ENCODE data around the gene NSD1.
"Not testable (repeated sequence)": the region's sequence is repeated elsewhere in the genome, so short reads cannot be mapped to it uniquely, and the experiment has no call there.

The NSD1 gene

DNA sequence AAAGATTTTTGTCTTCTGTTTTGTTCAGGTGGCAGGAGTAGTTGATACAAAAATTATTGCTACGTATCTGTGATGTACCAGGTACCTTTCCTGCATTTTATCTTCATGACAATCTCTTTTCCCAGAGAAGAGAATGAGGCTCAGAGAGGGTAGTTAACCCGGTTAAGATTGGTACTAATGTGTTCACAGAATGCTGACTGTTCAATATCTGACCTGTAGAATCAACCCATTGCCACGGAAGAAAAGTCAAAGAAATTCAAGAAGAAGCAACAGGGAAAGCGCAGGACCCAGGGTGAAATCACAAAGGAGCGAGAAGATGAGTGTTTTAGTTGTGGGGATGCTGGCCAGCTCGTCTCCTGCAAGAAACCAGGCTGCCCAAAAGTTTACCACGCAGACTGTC, 158.2 kb downstream of the NSD1 start:
- DNase-seq (ENCODE audit: low read depth) = no peak

DNA sequence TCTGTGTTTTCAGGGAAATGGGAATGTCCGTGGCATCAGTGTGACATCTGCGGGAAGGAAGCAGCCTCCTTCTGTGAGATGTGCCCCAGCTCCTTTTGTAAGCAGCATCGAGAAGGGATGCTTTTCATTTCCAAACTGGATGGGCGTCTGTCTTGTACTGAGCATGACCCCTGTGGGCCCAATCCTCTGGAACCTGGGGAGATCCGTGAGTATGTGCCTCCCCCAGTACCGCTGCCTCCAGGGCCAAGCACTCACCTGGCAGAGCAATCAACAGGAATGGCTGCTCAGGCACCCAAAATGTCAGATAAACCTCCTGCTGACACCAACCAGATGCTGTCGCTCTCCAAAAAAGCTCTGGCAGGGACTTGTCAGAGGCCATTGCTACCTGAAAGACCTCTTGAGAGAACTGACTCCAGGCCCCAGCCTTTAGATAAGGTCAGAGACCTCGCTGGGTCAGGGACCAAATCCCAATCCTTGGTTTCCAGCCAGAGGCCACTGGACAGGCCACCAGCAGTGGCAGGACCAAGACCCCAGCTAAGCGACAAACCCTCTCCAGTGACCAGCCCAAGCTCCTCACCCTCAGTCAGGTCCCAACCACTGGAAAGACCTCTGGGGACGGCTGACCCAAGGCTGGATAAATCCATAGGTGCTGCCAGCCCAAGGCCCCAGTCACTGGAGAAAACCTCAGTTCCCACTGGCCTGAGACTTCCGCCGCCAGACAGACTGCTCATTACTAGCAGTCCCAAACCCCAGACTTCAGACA, 160.4 kb downstream of the NSD1 start:
- no peak for DNase-seq (ENCODE audit: low read depth)

DNA sequence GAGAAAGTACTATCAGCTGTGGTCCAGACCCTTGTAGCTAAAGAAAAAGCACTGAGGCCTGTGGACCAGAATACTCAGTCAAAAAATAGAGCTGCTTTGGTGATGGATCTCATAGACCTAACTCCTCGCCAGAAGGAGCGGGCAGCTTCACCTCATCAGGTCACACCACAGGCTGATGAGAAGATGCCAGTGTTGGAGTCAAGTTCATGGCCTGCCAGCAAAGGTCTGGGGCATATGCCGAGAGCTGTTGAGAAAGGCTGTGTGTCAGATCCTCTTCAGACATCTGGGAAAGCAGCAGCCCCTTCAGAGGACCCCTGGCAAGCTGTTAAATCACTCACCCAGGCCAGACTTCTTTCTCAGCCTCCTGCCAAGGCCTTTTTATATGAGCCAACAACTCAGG, 161.1 kb downstream of the NSD1 start:
- no peak for DNase-seq (ENCODE audit: low read depth)

DNA sequence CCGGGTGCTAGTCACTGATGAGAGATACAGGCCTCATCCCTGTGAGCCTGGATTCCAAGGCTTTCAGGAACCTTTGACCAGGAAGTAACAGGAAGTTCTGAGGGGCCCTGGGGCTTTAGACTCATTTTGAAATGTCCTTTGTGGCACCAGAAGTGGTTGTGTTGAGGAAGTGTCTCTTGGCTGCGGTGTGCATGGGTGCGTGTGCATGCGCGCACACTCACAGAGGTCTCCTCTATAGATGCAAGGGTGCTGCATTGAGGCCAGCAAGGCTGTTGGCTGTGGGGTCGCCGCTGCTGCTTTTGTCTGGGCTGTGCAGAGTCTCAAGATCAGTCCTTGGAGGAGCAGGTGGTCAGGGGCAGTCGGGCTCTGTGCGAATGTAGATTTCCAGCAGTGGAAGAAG, 162.4 kb downstream of the NSD1 start:
- no peak for DNase-seq (ENCODE audit: low read depth)

DNA sequence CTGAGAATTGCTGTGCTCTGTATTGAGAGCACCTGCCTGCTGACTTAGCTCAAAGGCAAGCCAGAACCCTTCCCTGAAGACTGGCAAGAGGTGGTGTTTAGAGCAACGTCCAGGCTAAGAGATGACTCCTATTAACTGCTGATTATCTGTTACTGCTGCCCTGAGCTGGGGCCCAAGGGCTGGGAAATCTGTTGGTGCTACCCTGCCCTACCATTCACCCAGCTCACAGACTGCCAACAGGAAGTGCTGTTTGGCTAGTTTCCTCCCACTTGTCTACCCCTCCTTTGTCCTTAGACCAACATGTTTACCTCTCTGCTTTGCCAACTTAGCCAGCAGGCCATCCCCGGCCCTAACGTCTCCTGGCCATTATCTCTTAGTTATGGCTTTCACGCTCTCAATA, 163.0 kb downstream of the NSD1 start:
- DNase-seq (ENCODE audit: low read depth) = no peak

DNA sequence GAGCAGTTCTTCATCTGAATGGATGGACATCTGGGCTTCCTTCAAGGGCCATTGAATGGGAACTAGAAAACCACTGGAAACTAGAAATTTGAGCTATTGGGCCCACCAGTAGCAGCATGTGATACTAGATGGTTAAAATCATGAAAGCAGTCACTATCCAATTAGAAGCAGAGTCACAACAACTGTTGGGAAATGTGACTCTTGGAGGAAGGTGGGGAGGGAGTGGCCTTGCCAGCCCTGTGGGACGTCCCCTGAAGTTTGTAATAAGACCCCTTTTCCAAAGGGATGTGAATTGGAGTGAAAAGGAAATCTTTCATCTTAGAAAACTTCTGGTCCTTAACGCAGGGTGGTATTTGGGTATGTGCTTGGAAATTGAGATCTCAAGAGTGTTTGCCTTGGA, 164.3 kb downstream of the NSD1 start:
- DNase-seq (ENCODE audit: low read depth) = no peak

DNA sequence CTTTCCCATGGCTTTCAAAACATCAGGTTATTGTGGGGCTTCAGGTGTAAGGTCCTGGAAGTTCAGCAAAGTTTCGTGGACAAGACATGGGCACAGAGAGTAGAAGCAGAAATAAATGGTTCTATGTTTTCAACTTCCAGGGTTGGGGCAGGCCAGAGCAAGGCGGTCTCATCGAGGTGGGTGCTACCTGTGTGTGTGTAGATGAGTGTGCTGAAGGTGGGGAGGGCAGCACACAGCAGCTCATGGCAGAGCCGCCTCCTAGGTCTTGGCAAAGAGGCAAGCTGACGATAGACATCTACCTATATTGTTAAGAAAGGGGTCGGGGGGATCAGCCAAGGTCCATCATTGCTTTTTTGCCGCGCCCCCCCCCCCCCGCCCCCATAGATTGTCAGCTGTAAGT, 166.1 kb downstream of the NSD1 start:
- no peak for DNase-seq (ENCODE audit: low read depth)

DNA sequence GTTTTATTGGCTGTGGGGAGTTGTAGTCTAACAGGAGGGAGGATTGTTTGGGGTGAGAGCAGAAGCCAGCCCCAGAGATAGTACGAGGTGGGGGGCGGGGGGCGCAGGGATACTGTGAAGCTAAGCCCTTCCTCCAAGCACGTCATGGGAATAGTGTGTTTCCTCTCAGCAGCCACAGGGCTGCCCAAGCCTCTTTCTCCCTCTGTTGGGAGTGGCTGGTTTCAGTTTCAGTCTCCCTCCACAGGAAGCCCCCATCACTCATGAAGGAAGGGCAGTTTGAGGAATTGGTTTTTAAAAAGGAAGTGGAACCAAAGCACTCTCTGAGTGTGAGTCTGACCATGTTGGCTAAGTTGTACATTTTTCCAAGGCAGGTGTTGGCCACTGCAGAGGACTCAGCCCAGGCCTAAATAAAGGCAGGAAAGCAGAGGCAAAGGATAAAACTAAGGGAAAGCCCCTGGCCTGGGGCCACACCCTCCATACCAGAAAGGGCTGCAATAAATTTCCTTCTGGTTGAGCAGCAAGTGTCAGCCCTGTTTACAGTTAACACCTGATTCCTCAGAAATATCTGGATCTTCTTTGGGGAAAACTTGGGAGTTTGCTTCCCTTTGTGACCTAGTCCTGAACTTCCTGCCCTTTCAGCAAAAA, 166.8 kb downstream of the NSD1 start:
- DNase-seq (ENCODE audit: low read depth) = no peak

DNA sequence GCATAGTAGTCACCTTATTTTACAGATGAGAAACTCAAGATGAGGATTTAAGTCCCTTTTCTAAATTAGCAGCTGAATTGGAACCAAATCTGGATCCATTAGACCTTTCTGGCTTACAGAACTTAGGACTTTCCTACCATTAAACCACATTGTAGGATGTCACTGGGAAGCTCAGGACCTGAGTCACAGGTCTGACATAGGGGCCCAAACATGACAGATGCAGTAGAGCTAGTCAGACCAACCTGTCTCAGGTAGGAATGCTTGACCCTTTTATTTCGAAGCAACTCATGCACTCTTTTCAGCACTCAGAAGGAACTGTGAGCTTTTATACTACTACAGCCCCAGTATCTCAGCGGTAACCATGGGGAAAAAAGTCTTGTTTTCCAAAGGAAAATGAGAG, 167.4 kb downstream of the NSD1 start:
- no peak for DNase-seq (ENCODE audit: low read depth)

DNA sequence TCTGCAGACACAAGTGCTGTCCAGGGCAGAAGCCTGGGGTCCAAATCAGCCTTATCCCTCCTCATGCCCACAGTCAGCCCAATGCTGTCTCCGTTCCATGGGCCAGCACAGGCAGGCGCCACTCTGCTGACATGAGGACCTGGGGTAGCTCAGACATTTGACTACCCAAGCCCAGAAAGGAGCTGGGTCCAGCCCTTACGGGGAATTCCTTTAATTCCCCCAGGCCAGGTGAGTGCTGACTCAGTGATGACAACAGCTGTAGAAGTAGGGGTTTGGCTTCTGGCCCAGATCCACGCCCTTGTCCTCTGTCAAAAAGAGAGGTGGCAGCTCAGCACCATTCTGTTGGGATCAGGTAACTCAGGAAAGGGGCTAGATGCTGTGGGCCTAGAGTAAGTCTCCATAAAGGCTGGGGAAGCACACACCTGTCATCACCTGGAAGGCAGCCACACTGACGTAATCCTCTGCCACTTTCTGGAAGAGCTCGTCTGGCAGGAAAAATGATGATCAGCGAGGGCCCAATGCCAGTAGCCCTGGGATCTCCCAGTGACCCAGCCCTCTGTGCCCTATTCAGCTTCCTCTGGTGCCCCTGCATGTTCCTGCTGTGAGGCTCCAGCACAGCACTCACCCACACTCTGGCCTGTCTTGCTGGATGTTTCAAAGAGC, 168.1 kb downstream of the NSD1 start:
- DNase-seq (ENCODE audit: low read depth) = no peak

DNA sequence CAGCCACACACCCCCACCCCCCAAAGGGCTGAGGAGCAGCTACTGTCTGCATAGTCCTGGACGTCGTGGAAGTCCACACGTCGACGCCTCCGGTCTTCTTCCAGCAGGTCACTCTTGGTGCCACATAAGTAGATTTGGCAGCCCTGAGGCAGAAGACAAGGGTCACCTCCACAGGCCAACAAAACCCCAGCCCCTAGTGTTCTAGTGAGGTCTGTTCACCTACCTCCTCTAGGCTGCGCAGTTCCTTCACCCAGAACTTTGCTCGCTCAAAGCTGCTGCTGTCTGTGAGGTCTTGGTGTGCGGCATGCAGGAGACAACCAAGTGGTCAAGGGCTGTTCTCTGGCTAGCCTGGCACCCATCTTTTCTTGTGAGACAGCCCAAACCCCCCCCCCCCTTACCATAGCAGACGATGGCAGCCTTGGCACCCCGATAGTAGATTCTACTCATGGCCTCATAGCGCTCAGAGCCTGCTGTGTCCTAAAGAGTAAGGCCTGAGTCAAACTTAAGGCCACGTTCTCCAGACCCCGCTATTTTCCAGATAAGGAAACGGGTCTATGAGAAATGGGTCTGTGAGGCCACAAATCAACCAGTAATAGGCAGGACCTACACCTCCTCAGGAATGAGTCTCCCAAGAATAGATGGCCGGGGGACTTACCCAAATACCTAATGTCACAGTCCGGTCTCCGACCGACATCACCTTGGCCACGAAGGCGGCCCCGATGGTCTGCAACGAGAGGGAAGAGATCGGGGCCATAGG, 169.0 kb downstream of the NSD1 start:
- DNase-seq (ENCODE audit: low read depth) = no peak

DNA sequence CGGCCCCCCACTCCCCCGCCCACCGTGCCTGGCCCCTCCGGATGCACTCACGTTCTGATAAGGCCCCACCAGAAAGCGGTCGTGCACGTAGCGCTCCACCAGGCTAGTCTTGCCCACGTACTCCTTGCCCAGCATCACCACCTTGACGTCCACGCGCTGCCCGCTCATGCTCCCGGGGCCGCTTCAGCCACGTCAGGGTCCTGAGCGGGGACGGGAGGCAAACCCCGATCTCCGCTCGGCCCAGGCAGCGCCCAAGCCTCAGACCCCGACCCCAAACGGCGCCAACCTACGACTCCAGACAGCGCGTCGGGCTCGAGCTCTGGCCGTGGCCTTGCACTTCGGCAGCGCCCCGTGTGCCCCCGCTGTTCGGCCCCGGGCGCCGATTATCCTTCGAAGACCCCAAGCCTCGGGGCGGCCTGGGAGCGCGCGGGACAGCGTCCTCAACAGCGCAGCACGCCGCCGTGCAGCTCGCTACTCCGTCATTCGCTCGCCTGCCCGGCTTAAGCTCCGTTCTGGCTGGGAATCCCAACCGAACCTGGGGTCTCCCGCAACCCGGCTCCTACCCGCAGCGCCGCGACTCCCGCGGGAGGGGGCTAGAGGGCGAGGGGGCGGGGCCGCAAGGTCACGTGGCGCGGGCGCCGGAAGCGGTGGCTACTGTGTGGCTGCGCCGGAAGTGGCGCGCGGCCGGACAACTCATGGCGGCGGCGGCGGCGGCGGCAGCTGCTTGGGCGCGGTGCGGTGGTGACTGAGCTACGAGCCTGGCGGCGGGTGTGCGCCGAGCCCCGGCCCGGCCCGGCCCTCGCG, 169.8 kb downstream of the NSD1 start, which contains the start of the genes PRELID1 and RAB24:
Gene PRELID1 (plus strand): TSS at position 679 of the 804 bp plus-strand sequence. CDS start 187 bp downstream, outside the sequence.
Gene RAB24 (minus strand): TSS at position 599 of the 804 bp plus-strand sequence. CDS start 431 bp downstream, at position 168.
- DNase-seq (ENCODE audit: low read depth) = peak; percentile 89

DNA sequence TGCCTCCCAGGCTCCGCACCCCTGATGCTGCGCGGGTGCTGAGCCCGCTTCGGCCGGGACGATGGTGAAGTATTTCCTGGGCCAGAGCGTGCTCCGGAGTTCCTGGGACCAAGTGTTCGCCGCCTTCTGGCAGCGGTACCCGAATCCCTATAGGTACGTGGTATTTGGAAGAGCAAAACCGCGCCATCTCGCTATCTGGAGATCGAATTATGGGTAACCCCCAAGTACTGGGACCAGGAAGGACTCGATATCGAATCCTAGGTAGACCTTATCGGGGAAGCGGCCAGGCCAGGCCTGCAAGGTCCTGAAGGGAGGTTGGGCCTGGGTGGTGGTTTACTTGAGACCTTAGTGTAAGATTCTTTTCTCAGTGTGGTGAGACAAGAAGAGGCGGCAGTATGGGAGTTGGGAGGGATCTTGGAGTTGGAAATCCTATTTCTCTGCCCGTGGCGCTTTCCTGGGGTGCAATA, 170.4 kb downstream of the NSD1 start:
- DNase-seq (ENCODE audit: low read depth) = no peak

DNA sequence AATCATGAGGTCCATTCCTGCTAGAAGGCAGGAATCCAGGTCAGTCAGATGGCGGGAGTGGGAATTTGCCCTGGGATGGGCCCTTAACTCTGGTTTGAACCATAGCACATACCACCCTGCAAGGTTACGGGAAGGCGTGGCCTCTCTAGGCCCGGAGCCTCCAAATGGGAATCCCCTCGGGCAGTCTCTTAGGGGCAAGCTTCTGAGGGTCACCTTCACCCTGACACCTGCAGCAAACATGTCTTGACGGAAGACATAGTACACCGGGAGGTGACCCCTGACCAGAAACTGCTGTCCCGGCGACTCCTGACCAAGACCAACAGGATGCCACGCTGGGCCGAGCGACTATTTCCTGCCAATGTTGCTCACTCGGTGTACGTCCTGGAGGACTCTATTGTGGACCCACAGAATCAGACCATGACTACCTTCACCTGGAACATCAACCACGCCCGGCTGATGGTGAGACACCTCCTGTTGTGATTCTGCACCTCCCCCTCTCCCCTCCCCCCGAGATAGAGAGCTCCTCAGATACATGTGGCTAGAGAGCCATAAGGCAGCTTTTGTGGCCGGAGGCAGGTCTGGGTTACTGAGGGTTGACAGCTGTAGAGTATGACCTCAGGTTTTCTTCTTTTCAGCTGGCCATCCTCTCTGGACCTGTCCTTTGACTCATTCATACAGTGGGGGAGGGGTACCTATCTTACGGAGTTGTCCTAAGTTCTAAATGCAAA, 171.0 kb downstream of the NSD1 start:
- no peak for DNase-seq (ENCODE audit: low read depth)

DNA sequence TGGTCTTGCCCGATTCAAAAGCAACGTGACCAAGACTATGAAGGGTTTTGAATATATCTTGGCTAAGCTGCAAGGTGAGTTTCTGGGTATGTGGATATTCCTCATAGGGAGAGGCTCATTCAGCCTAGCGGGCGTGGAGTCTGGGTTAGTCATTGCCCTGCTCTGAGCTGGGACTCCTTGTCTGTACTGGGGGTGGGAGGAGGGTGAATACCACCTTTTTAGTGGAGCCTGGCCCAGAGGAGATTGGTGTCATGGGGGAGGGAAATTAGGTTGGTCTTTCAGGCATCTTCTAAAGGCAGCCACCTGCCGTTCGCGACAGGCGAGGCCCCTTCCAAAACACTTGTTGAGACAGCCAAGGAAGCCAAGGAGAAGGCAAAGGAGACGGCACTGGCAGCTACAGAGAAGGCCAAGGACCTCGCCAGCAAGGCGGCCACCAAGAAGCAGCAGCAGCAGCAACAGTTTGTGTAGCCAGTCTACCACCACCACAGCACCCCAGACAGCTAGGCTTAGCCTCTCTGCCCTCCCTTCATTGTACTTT, 172.6 kb downstream of the NSD1 start:
- DNase-seq (ENCODE audit: low read depth) = not testable (repeated sequence)

DNA sequence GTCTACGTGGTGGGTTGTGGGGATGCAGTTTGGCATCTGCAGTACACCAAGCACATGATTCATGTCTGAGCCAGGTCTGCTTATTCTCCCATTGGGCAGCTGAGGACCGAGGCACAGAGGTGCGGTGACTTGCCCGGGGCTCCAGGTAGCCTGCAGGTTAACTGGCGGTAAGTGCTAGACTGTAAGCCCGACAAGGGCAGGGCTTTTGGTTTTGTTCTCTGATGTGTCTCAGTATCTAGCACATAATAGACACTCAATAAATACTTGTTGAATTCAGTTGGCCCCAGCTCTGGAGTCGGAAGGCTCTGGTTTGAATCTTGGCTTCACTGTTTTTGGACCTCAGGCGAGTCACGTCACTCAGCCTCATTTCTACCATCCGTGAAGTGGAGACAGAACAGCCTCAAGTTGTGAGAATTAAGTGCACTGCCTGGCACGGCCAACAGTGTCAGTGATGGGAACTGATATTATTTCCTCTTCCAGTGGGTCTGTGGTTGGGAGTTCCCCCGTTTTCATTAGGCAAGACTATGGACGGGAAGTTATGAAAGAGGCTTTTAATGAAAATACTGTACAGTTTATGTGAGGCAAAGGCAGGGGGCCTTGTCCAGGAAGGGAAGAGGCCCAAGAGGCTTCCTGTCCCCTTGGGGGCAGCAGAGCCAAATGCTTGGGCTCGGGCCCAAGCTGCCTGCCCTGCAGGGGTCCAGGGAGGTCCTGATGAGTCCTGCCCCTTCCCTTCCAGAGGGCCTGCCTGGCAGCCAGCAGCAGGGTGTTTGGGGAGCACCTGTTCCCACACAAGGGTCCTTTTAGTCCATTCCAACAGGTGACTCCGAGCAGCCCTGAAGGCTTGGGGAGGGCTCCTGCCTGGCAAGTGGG, 173.3 kb downstream of the NSD1 start:
- no peak for DNase-seq (ENCODE audit: low read depth)

DNA sequence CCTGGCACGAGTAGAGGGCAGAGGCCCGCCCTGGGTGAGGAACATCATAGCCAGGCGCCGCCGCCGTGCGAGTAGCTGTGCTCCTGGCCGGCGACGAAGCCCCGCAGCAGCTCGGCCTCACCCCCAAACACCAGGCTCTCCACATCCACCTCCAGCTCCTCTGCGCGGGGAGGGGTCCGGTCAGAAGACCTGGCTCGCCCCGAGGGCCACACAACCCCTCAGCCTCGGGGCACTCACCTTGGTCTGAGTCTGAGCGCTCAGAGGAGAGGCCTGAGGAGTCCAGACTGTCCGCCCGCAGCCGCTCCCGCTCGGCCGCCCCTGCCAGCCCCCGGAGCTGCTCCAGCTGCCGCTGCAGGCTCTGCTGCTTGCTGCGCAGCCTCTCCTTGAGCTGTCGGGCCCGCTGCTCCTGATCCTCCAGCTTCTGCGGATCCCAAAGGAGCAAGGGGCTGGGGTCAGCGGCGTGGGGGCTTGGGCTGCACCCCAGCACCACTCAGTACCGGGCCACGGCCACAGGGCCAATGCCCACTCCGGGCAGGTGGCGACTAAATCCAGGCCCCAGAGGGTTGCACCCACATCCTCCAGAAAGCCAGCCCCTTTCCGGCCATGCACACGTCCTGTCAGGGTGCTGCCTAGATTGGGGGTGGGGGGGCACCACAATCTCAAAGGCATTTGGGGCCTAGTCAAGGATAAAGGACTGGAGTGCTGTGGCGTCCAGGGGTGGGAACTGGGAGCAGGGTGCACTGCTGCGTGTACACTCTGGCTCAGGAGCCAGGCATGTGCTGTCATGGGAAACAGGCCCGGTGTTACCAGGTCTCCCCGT, 174.2 kb downstream of the NSD1 start:
- no peak for DNase-seq (ENCODE audit: low read depth)

DNA sequence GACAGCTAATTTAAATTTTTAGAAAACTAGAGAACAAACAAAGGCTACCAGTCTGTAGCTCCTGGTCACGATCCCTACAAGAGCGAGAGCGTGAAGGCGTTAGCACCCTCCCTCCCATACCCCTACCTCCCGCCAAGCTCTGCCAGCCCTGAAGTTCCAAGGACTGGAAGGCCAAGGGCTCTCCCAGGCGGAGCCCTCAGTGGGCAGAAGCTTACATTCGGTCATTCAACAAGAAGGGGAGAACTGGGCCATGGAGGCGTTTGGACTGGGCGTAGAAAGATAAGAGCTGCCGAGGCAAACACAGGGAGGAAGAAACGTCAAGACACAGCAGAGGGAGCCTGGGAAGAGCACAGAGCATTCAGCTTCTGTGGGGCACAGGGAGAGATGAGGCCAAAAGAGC, 175.2 kb downstream of the NSD1 start:
- no peak for DNase-seq (ENCODE audit: low read depth)
